Panc1 (cell line): ENCODE results near the gene MYO5B. TPM values are rescaled to one million over a fixed set of nuclear protein-coding genes. Genes with fewer than 3 reads are reported as not detected.

Experiments used
- ATAC-seq: fragments of 200-7000 bp; cut with Tn5 transposase; 2 replicates; pipeline ENCODE4 v1.9.1; 2020; ENCODE audit warnings: mild to moderate bottlenecking, moderate library complexity
- BruUV-seq: library from RNA; stranded (reverse); fragments of 400-500 nt; replicated peaks from 2 replicates; lab custom pipeline; 2021; lab: Mats Ljungman, UMichigan
- CTCF ChIA-PET: fragments of 300-600 bp; sonication (Branson Sonifier 250); formaldehyde crosslinking; loops from one replicate; lab custom pipeline; 2022; ENCODE audit warnings: antibody characterized with exemption; lab: Charles Lee
- POLR2A ChIA-PET: fragments of 300-600 bp; sonication (Branson Sonifier 250); formaldehyde crosslinking; loops from one replicate; lab custom pipeline; 2022; ENCODE audit warnings: antibody characterized with exemption; lab: Charles Lee
- DNase-seq: peaks from one replicate; pipeline ENCODE4 v3.0.0-alpha.2; 2010; ENCODE audit warnings: low read depth, low spot score
- H3K27ac ChIP-seq: 2 replicates; pipeline ENCODE4 v1.5.1; 2011; ENCODE audit warnings: mild to moderate bottlenecking, low read length, inconsistent platforms
- H3K27me3 ChIP-seq: fragments of 200-500 bp; sonication (Bioruptor generic); 2 replicates; pipeline ENCODE4 v1.6.0; 2014; ENCODE audit warnings: low read length, inconsistent platforms; ENCODE audit not compliant: control insufficient read depth, insufficient read depth
- H3K36me3 ChIP-seq: fragments of 200-500 bp; sonication (Bioruptor generic); 2 replicates; pipeline ENCODE4 v1.5.1; 2014; ENCODE audit warnings: inconsistent platforms, mild to moderate bottlenecking, low read length, moderate library complexity; ENCODE audit not compliant: control insufficient read depth, insufficient read depth
- H3K4me1 ChIP-seq: 2 replicates; pipeline ENCODE4 v1.5.1; 2011; ENCODE audit warnings: inconsistent platforms, mild to moderate bottlenecking, low read length, moderate library complexity; ENCODE audit not compliant: control insufficient read depth, insufficient read depth
- H3K4me3 ChIP-seq, 2 experiments: 2 replicates each; pipeline ENCODE4 v1.5.1; 2011 to 2012; ENCODE audit warnings: low read depth in 2 of 2, low read length in 2 of 2, mild to moderate bottlenecking in 2 of 2, inconsistent platforms in 1 of 2, moderate library complexity in 1 of 2
- H3K9me3 ChIP-seq: fragments of 200-500 bp; sonication (Bioruptor generic); 2 replicates; pipeline ENCODE4 v1.5.1; 2014; ENCODE audit warnings: low read depth, mild to moderate bottlenecking, inconsistent platforms, low read length, moderate library complexity; ENCODE audit not compliant: control insufficient read depth, insufficient read depth
- POLR2AphosphoS5 ChIP-seq: IDR thresholded peaks from 2 replicates; pipeline ENCODE4 v1.6.1; 2012; ENCODE audit warnings: mild to moderate bottlenecking, low read depth, low read length, moderate library complexity
- SIN3A ChIP-seq: IDR thresholded peaks from 2 replicates; pipeline ENCODE4 v1.6.1; 2012; ENCODE audit warnings: low read depth, mild to moderate bottlenecking, low read length, moderate library complexity, borderline replicate concordance; ENCODE audit not compliant: insufficient read depth
- TCF7L2 ChIP-seq: IDR thresholded peaks from 2 replicates; pipeline ENCODE4 v1.6.1; 2011; ENCODE audit warnings: mild to moderate bottlenecking, low read depth, low read length, inconsistent platforms
- in situ Hi-C: cut with HindIII; loops from 2 replicates; pipeline ENCODE4 v1.10.0; 2016; ENCODE audit warnings: low sequenced_read_pairs, low pct_unique_long_range_greater_than_20kb
- intact Hi-C: fragments of 100-400 bp; cut with micrococcal nuclease; formaldehyde crosslinking; loops from one replicate; pipeline ENCODE4 v1.10.0; 2022; ENCODE audit not compliant: unreplicated experiment
- total RNA-seq: library from RNA; stranded (reverse); gene quantifications from one replicate; pipeline ENCODE4 v1.2.1, GENCODE V29; 2021; ENCODE audit not compliant: unreplicated experiment
- TF ChIP-seq, protein P1 (sequence below), 2 experiments: IDR thresholded peaks; 2 replicates each; pipeline ENCODE4 v1.6.1; 2011 to 2012; ENCODE audit warnings: low read depth in 2 of 2, control low read depth in 1 of 2, low read length in 1 of 2, mild to moderate bottlenecking in 1 of 2, moderate library complexity in 1 of 2; ENCODE audit not compliant: insufficient read depth in 1 of 2
- TF ChIP-seq, protein P2 (sequence below): fragments of 450-650 bp; IDR thresholded peaks from 2 replicates; pipeline ENCODE4 v1.5.1; 2017; ENCODE audit warnings: mild to moderate bottlenecking

Gene MYO5B
- total RNA-seq, 1 experiment from 2014 or later, result 0.31 TPM

DNA sequence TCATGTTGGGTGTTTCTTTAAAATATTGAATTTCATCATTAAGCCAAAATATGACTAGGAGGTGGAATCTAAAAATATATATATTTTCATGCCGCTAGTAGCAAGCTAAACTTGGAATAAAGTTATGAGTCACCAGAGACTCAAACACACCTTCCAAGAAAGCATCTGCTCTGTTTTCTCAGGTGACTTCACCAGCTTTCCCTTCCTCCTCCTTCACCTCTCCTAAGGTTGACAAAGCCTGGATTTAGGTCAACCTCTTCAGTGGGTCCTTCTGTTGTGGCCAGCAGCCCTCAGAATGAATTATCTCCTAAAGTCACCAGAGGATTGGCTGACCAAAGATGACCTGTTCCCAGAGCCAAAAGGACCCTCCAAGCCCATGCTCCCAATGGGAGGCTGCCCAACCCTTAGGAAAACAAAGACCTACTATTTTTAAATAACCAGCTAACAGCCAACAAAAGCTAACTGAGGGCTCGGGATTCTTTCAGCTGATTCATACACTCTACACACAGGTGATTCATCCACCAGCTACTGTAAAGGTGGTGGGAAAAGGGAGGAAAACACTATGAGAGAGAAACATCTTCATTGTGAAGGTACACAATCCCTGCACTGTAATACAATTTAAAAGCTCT, 113.9 kb downstream of the MYO5B start:
- ChIA-PET CTCF (no interaction called here), POLR2A (no interaction called here)
- Histone ChIP-seq H3K4me3 (no peak overlapping the region), H3K36me3 (no peaks in the 10 kb centered on the region), H3K9me3 (no peaks in the 10 kb centered on the region), H3K27me3 (no peaks in the 10 kb centered on the region; the same call in 1 of the 2 replicates), H3K4me1 (no peaks in the 10 kb centered on the region), H3K27ac (no peak overlapping the region)
- in situ Hi-C loops (no loop called here), intact Hi-C loops (no loop called here)
- no TSS peak for BruUV-seq
- TF ChIP-seq POLR2AphosphoS5 (no peak), SIN3A (no peak), TCF7L2 (no peak)
- TF ChIP-seq, protein P1, sequence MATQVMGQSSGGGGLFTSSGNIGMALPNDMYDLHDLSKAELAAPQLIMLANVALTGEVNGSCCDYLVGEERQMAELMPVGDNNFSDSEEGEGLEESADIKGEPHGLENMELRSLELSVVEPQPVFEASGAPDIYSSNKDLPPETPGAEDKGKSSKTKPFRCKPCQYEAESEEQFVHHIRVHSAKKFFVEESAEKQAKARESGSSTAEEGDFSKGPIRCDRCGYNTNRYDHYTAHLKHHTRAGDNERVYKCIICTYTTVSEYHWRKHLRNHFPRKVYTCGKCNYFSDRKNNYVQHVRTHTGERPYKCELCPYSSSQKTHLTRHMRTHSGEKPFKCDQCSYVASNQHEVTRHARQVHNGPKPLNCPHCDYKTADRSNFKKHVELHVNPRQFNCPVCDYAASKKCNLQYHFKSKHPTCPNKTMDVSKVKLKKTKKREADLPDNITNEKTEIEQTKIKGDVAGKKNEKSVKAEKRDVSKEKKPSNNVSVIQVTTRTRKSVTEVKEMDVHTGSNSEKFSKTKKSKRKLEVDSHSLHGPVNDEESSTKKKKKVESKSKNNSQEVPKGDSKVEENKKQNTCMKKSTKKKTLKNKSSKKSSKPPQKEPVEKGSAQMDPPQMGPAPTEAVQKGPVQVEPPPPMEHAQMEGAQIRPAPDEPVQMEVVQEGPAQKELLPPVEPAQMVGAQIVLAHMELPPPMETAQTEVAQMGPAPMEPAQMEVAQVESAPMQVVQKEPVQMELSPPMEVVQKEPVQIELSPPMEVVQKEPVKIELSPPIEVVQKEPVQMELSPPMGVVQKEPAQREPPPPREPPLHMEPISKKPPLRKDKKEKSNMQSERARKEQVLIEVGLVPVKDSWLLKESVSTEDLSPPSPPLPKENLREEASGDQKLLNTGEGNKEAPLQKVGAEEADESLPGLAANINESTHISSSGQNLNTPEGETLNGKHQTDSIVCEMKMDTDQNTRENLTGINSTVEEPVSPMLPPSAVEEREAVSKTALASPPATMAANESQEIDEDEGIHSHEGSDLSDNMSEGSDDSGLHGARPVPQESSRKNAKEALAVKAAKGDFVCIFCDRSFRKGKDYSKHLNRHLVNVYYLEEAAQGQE (IDR thresholded peaks at IDR 0.05; ENCODE audit: insufficient read depth in 1 of 2, low read depth in 2 of 2, low read length in 1 of 2), result no peak
- TF ChIP-seq, protein P2, sequence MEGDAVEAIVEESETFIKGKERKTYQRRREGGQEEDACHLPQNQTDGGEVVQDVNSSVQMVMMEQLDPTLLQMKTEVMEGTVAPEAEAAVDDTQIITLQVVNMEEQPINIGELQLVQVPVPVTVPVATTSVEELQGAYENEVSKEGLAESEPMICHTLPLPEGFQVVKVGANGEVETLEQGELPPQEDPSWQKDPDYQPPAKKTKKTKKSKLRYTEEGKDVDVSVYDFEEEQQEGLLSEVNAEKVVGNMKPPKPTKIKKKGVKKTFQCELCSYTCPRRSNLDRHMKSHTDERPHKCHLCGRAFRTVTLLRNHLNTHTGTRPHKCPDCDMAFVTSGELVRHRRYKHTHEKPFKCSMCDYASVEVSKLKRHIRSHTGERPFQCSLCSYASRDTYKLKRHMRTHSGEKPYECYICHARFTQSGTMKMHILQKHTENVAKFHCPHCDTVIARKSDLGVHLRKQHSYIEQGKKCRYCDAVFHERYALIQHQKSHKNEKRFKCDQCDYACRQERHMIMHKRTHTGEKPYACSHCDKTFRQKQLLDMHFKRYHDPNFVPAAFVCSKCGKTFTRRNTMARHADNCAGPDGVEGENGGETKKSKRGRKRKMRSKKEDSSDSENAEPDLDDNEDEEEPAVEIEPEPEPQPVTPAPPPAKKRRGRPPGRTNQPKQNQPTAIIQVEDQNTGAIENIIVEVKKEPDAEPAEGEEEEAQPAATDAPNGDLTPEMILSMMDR, result no peak
- DNase-seq (no peak), ATAC-seq (no peak)

DNA sequence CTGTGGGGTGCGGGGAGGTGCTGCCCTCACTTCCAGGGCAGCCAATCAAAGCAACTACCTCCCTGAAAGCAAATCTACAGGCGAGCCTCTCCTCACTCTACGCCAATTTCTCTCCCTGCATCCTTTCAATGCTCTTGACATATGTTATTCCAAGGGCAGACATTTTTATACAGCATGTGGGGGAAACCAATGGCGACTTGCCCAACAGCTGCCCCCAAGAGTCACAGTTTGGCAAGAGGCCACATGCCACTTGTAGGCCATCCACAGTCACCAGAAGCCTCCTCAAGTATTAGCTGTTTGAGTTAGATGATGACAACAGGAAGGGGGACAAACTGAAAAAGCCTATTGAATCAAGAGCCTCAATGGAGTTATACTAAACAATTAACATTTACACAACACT, 114.6 kb downstream of the MYO5B start:
- no TSS peak for BruUV-seq
- POLR2A ChIA-PET, result no interaction called here
- Histone ChIP-seq H3K36me3 (no peaks in the 10 kb centered on the region), H3K27me3 (no peaks in the 10 kb centered on the region; the same call in 1 of the 2 replicates), H3K9me3 (no peaks in the 10 kb centered on the region), H3K4me1 (no peaks in the 10 kb centered on the region), H3K27ac (no peak overlapping the region), H3K4me3 (no peak overlapping the region)
- CTCF ChIA-PET, result no interaction called here
- TF ChIP-seq, protein P2, result no peak
- TF ChIP-seq SIN3A (no peak), POLR2AphosphoS5 (no peak), TCF7L2 (no peak)
- TF ChIP-seq, protein P1 (IDR thresholded peaks at IDR 0.05; ENCODE audit: insufficient read depth in 1 of 2, low read depth in 2 of 2, low read length in 1 of 2), result no peak
- ATAC-seq (no peak), DNase-seq (no peak)
- intact Hi-C loops (no loop called here), in situ Hi-C loops (no loop called here)
